Measurements from ENCODE around the gene MSGN1. TPM values are rescaled to one million over a fixed set of nuclear protein-coding genes. Genes with fewer than 3 reads are reported as not detected.

MSGN1 gene
- polyA plus RNA-seq, 1 of the 3 experiments (the other 2 are of a cell fraction), result not detected

DNA sequence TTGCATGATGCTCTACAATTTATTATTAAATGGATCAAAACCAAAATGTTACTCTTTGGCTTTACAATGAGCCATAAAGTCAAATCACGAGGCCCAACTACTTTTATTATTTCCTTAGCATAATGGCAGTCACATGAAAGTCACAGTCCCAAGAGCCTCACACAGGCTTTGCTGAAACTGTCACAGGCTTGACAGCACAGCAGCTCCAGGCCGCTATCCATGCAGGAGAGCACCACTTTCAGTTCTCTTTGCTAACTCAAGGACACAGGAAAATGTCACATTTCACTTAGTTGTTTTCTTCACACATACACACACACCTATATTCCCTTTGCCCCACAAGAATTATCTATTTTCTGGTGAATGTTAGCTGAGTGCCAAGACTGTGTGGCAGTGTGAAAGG lies 11.1 kb upstream of the MSGN1 start:
- no peak overlapping the region for H3K4me3 ChIP-seq (ENCODE audit: low read depth in 2 of 2, low read length in 1 of 2)
- no peaks in the 10 kb centered on the region for H3K9me2 ChIP-seq
- no peak for DNase-seq
- no peaks in the 10 kb centered on the region for H3K36me3 ChIP-seq (replicated peaks in 1 of 2; ENCODE audit: control insufficient read depth in 1 of 2, insufficient read depth in 2 of 2, low read length in 1 of 2)
- TF ChIP-seq EP300 (IDR thresholded peaks at IDR 0.05; ENCODE audit: borderline replicate concordance in 1 of 2, low read depth in 1 of 2, low read length in 1 of 2) (no peak), MXI1 (IDR thresholded peaks at IDR 0.05; ENCODE audit: low read depth, low read length) (no peak), GABPA (IDR thresholded peaks at IDR 0.05; ENCODE audit: low read depth) (no peak), FOSL2 (IDR thresholded peaks at IDR 0.05; ENCODE audit: borderline replicate concordance, low read depth) (no peak), MEF2A (IDR thresholded peaks at IDR 0.05; ENCODE audit: borderline replicate concordance, low read depth) (no peak), TAF1 (IDR thresholded peaks at IDR 0.05; ENCODE audit: borderline replicate concordance, low read depth, low read length) (no peak), YY1 (IDR thresholded peaks at IDR 0.05; ENCODE audit: low read depth) (no peak), TEAD4 (IDR thresholded peaks at IDR 0.05; ENCODE audit: borderline replicate concordance, insufficient read depth) (no peak), SMC3 (IDR thresholded peaks at IDR 0.05; ENCODE audit: low read depth, low read length) (no peak), POLR2AphosphoS5 (IDR thresholded peaks at IDR 0.05; ENCODE audit: low read depth, low read length) (no peak), CHD2 (IDR thresholded peaks at IDR 0.05; ENCODE audit: low read length, partially characterized antibody) (no peak), FOXM1 (IDR thresholded peaks at IDR 0.05; ENCODE audit: low read depth) (no peak), NFIC (IDR thresholded peaks at IDR 0.05; ENCODE audit: borderline replicate concordance) (no peak), TCF12 (IDR thresholded peaks at IDR 0.05) (no peak), FOXJ3 (CRISPR knock-in tag; IDR thresholded peaks at IDR 0.05) (no peak)
- TF ChIP-seq, protein P1, sequence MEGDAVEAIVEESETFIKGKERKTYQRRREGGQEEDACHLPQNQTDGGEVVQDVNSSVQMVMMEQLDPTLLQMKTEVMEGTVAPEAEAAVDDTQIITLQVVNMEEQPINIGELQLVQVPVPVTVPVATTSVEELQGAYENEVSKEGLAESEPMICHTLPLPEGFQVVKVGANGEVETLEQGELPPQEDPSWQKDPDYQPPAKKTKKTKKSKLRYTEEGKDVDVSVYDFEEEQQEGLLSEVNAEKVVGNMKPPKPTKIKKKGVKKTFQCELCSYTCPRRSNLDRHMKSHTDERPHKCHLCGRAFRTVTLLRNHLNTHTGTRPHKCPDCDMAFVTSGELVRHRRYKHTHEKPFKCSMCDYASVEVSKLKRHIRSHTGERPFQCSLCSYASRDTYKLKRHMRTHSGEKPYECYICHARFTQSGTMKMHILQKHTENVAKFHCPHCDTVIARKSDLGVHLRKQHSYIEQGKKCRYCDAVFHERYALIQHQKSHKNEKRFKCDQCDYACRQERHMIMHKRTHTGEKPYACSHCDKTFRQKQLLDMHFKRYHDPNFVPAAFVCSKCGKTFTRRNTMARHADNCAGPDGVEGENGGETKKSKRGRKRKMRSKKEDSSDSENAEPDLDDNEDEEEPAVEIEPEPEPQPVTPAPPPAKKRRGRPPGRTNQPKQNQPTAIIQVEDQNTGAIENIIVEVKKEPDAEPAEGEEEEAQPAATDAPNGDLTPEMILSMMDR (IDR thresholded peaks at IDR 0.05), result no peak
- TF ChIP-seq, protein P2, sequence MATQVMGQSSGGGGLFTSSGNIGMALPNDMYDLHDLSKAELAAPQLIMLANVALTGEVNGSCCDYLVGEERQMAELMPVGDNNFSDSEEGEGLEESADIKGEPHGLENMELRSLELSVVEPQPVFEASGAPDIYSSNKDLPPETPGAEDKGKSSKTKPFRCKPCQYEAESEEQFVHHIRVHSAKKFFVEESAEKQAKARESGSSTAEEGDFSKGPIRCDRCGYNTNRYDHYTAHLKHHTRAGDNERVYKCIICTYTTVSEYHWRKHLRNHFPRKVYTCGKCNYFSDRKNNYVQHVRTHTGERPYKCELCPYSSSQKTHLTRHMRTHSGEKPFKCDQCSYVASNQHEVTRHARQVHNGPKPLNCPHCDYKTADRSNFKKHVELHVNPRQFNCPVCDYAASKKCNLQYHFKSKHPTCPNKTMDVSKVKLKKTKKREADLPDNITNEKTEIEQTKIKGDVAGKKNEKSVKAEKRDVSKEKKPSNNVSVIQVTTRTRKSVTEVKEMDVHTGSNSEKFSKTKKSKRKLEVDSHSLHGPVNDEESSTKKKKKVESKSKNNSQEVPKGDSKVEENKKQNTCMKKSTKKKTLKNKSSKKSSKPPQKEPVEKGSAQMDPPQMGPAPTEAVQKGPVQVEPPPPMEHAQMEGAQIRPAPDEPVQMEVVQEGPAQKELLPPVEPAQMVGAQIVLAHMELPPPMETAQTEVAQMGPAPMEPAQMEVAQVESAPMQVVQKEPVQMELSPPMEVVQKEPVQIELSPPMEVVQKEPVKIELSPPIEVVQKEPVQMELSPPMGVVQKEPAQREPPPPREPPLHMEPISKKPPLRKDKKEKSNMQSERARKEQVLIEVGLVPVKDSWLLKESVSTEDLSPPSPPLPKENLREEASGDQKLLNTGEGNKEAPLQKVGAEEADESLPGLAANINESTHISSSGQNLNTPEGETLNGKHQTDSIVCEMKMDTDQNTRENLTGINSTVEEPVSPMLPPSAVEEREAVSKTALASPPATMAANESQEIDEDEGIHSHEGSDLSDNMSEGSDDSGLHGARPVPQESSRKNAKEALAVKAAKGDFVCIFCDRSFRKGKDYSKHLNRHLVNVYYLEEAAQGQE (IDR thresholded peaks at IDR 0.05; ENCODE audit: low read depth, low read length), result no peak
- TF ChIP-seq, protein P3, sequence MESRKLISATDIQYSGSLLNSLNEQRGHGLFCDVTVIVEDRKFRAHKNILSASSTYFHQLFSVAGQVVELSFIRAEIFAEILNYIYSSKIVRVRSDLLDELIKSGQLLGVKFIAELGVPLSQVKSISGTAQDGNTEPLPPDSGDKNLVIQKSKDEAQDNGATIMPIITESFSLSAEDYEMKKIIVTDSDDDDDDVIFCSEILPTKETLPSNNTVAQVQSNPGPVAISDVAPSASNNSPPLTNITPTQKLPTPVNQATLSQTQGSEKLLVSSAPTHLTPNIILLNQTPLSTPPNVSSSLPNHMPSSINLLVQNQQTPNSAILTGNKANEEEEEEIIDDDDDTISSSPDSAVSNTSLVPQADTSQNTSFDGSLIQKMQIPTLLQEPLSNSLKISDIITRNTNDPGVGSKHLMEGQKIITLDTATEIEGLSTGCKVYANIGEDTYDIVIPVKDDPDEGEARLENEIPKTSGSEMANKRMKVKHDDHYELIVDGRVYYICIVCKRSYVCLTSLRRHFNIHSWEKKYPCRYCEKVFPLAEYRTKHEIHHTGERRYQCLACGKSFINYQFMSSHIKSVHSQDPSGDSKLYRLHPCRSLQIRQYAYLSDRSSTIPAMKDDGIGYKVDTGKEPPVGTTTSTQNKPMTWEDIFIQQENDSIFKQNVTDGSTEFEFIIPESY (IDR thresholded peaks at IDR 0.05; ENCODE audit: borderline replicate concordance, low read depth), result no peak
- TF ChIP-seq, protein P4, sequence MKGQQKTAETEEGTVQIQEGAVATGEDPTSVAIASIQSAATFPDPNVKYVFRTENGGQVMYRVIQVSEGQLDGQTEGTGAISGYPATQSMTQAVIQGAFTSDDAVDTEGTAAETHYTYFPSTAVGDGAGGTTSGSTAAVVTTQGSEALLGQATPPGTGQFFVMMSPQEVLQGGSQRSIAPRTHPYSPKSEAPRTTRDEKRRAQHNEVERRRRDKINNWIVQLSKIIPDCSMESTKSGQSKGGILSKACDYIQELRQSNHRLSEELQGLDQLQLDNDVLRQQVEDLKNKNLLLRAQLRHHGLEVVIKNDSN (IDR thresholded peaks at IDR 0.05; ENCODE audit: borderline replicate concordance, low read depth), result no peak
- TF ChIP-seq, protein P5, sequence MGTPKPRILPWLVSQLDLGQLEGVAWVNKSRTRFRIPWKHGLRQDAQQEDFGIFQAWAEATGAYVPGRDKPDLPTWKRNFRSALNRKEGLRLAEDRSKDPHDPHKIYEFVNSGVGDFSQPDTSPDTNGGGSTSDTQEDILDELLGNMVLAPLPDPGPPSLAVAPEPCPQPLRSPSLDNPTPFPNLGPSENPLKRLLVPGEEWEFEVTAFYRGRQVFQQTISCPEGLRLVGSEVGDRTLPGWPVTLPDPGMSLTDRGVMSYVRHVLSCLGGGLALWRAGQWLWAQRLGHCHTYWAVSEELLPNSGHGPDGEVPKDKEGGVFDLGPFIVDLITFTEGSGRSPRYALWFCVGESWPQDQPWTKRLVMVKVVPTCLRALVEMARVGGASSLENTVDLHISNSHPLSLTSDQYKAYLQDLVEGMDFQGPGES (IDR thresholded peaks at IDR 0.05; ENCODE audit: low read depth, low read length), result no peak
- no peak overlapping the region for H3K9ac ChIP-seq
- ChIA-PET CTCF (interaction anchor here (1.2 to 1.9 kb wide), 4 partner anchors 15 to 85 kb away, joined by 3 to 6 read pairs (median 6); no protein-coding TSS in a partner anchor), POLR2A (no interaction called here)
- 36% methylated on average over 2 of the region's 2 CpGs for WGBS (ENCODE audit: low lambda C conversion rate)
- no peaks in the 10 kb centered on the region for H4K20me1 ChIP-seq (ENCODE audit: insufficient read depth)
- H3K27ac ChIP-seq (ENCODE audit: low read depth in 2 of 2, low read length in 1 of 2), result no peak overlapping the region
- no peaks in the 10 kb centered on the region for H3F3A ChIP-seq (replicated peaks; ENCODE audit: insufficient read depth)
- H3K4me1 ChIP-seq (ENCODE audit: control insufficient read depth in 1 of 2, insufficient read depth in 2 of 2, low read depth in 1 of 2, low read length in 1 of 2), result peaks cover 0 to 6% of the 10 kb centered on the region in 2 experiments; a peak in 1 of 4 replicates
- H2AFZ ChIP-seq (ENCODE audit: low read depth), result no peak overlapping the region
- H3K4me2 ChIP-seq, result no peak overlapping the region
- H3K79me2 ChIP-seq (ENCODE audit: insufficient read depth), result no peaks in the 10 kb centered on the region
- H3K27me3 ChIP-seq (ENCODE audit: insufficient read depth), result no peaks in the 10 kb centered on the region
- H3K9me3 ChIP-seq, result no peaks in the 10 kb centered on the region

Measured in SK-N-SH (cell line).